GM23338 (cell line): ENCODE measurements around the gene MAP2K6.

ENCODE experiments used
- CREB1 ChIP-seq: fragments of 250-450 bp; sonication (Bioruptor Pico); IDR thresholded peaks from 2 replicates; pipeline ENCODE4 v1.5.0; 2020; ENCODE audit warnings: low read depth, mild to moderate bottlenecking, moderate library complexity
- CTCF ChIP-seq, 2 experiments: fragments of 200-600 bp in 1 of 2; sonication (generic) in 1 of 2; conservative IDR thresholded peaks; 2 replicates each; pipeline versions ENCODE4 v1.5.1 to v1.6.1; 2016 to 2017; ENCODE audit warnings: antibody characterized with exemption in 2 of 2, low read depth in 2 of 2, mild to moderate bottlenecking in 2 of 2, moderate library complexity in 1 of 2
- ETS1 ChIP-seq: IDR thresholded peaks from 2 replicates; pipeline ENCODE4 v1.6.1; 2016; ENCODE audit warnings: antibody characterized with exemption
- EZH2 ChIP-seq: fragments of 200-600 bp; sonication (generic); IDR thresholded peaks from one replicate; pipeline ENCODE4 v1.8.0; 2017; ENCODE audit warnings: antibody characterized with exemption, mild to moderate bottlenecking, low read depth; ENCODE audit not compliant: unreplicated experiment
- EZH2phosphoT487 ChIP-seq: fragments of 200-600 bp; sonication (generic); IDR thresholded peaks from one replicate; pipeline ENCODE4 v1.8.1; 2018; ENCODE audit warnings: antibody characterized with exemption; ENCODE audit not compliant: unreplicated experiment
- JUNB ChIP-seq: IDR thresholded peaks from one replicate; pipeline ENCODE4 v1.6.1; 2016; ENCODE audit warnings: antibody characterized with exemption; ENCODE audit not compliant: unreplicated experiment
- NANOG ChIP-seq: IDR thresholded peaks from 2 replicates; pipeline ENCODE4 v1.6.1; 2016; ENCODE audit warnings: antibody characterized with exemption, borderline replicate concordance
- POLR2AphosphoS5 ChIP-seq: IDR thresholded peaks from 2 replicates; pipeline ENCODE4 v1.6.1; 2016; ENCODE audit warnings: antibody characterized with exemption, low read depth
- REST ChIP-seq: IDR thresholded peaks from one replicate; pipeline ENCODE4 v1.6.1; 2018; ENCODE audit warnings: antibody characterized with exemption; ENCODE audit not compliant: unreplicated experiment
- STAT1 ChIP-seq: IDR thresholded peaks from one replicate; pipeline ENCODE4 v1.6.1; 2016; ENCODE audit warnings: antibody characterized with exemption; ENCODE audit not compliant: unreplicated experiment
- ZNF114 ChIP-seq: fragments of 250-450 bp; sonication (Bioruptor Pico); IDR thresholded peaks from 2 replicates; pipeline ENCODE4 v1.5.0; 2020; ENCODE audit warnings: mild to moderate bottlenecking, moderate library complexity
- ZNF331 ChIP-seq: fragments of 250-450 bp; sonication (Bioruptor Pico); IDR thresholded peaks from 2 replicates; pipeline ENCODE4 v1.5.0; 2020; ENCODE audit warnings: low read depth, mild to moderate bottlenecking, moderate library complexity

DNA sequence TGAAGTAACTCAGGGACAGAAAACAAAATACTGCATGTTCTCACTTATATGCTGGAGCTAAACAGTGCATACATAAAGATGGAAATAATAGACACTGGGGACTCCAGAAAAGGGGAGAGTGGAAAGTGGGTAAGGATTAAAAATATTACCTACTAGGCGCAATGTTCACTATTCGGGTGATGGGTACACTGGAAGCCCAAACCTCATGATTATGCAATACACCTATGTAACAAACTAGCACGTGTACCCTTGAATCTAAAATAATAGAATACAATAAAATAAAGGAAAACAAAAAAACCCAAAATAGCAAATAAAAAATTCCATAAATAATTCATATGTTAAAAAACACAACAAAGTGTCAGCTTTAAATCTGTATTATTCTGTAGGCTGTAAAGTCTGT, 56.9 kb downstream of the MAP2K6 start:
- TF ChIP-seq CTCF (conservative IDR thresholded peaks at IDR 0.05; ENCODE audit: low read depth in 2 of 2) = no peak
- TF ChIP-seq CREB1 (CRISPR knock-in tag) = no peak
- TF ChIP-seq STAT1 = no peak
- no peak for TF ChIP-seq REST
- TF ChIP-seq ETS1 = no peak
- no peak for TF ChIP-seq ZNF331 (CRISPR knock-in tag)
- no peak for TF ChIP-seq EZH2
- no peak for TF ChIP-seq NANOG
- no peak for TF ChIP-seq EZH2phosphoT487
- TF ChIP-seq POLR2AphosphoS5 = no peak
- no peak for TF ChIP-seq JUNB
- TF ChIP-seq ZNF114 = no peak
